H1 (cell line): ENCODE results near the gene HGFAC.

Experiments
- EGR1 ChIP-seq: IDR thresholded peaks from 2 replicates; pipeline ENCODE4 v1.6.1; 2011; ENCODE audit warnings: low read depth, low read length, borderline replicate concordance
- SIN3A ChIP-seq, 2 experiments: IDR thresholded peaks in 1 of 2; conservative IDR thresholded peaks in 1 of 2; 2 replicates each; pipeline ENCODE4 v1.6.1; 2011 to 2012; ENCODE audit warnings: low read length in 2 of 2, improper control_type of control experiment in 1 of 2, low read depth in 1 of 2, mild to moderate bottlenecking in 1 of 2
- TF ChIP-seq, protein P1 (sequence below): IDR thresholded peaks from 2 replicates; pipeline ENCODE4 v1.6.1; 2011; ENCODE audit warnings: low read depth, mild to moderate bottlenecking, low read length; ENCODE audit not compliant: insufficient read depth
- TF ChIP-seq, protein P2 (sequence below), 3 experiments: IDR thresholded peaks; 1 replicate in 2 of 3; 2 replicates in 1 of 3; pipeline versions ENCODE4 v1.5.1 to v1.6.1; 2011; ENCODE audit warnings: low read length in 3 of 3, mild to moderate bottlenecking in 3 of 3, inconsistent platforms in 2 of 3, low read depth in 1 of 3, moderate library complexity in 1 of 3; ENCODE audit not compliant: insufficient read depth in 1 of 3; ENCODE audit errors: control extremely low read depth in 1 of 3

DNA sequence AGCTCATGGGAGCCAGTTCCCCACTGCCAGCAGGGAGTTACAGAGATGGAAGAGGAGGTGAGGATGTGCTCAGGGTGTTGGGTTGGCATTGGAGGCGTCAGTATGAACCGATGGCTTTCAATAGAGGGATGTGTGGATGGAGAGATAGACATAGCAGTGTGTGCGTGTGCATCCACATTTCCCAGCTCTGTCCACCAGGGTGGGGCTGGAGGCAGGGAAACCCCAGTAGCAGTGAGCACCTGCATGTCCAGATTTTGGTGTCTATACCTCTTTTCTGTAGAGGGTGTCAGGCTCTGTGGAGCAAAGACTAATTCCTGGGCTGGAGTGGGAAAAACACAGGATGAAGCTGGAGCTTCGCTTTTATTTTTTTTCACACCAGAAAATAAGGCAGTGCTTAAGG lies 37.2 kb upstream of the HGFAC start:
- TF ChIP-seq, protein P1, sequence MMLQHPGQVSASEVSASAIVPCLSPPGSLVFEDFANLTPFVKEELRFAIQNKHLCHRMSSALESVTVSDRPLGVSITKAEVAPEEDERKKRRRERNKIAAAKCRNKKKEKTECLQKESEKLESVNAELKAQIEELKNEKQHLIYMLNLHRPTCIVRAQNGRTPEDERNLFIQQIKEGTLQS = no peak
- TF ChIP-seq EGR1 = no peak
- TF ChIP-seq, protein P2, sequence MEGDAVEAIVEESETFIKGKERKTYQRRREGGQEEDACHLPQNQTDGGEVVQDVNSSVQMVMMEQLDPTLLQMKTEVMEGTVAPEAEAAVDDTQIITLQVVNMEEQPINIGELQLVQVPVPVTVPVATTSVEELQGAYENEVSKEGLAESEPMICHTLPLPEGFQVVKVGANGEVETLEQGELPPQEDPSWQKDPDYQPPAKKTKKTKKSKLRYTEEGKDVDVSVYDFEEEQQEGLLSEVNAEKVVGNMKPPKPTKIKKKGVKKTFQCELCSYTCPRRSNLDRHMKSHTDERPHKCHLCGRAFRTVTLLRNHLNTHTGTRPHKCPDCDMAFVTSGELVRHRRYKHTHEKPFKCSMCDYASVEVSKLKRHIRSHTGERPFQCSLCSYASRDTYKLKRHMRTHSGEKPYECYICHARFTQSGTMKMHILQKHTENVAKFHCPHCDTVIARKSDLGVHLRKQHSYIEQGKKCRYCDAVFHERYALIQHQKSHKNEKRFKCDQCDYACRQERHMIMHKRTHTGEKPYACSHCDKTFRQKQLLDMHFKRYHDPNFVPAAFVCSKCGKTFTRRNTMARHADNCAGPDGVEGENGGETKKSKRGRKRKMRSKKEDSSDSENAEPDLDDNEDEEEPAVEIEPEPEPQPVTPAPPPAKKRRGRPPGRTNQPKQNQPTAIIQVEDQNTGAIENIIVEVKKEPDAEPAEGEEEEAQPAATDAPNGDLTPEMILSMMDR (IDR thresholded peaks at IDR 0.05; ENCODE audit: control extremely low read depth in 1 of 3, insufficient read depth in 1 of 3, low read depth in 1 of 3, low read length in 3 of 3) = no peak
- no peak for TF ChIP-seq SIN3A (conservative IDR thresholded peaks at IDR 0.05 in 1 of 2, IDR thresholded peaks at IDR 0.05 in 1 of 2; ENCODE audit: low read depth in 1 of 2, low read length in 2 of 2)
